Measurements from ENCODE around the gene FFAR3. TPM values are rescaled to one million over a fixed set of nuclear protein-coding genes. Genes with fewer than 3 reads are reported as not detected.

Gene FFAR3
- total RNA-seq, 2 experiments from 2014 or later = not detected

- TF ChIP-seq CTCF (IDR thresholded peaks at IDR 0.05) = no peak
- Histone ChIP-seq H3K36me3 (ENCODE audit: insufficient read depth, low read length) (no peaks in the 10 kb centered on the region), H3K27ac (ENCODE audit: low read depth in 1 of 2, low read length in 2 of 2) (no peak overlapping the region), H3K9me3 (ENCODE audit: control insufficient read depth in 1 of 2, insufficient read depth in 1 of 2, low read length in 2 of 2) (no peaks in the 10 kb centered on the region), H3K4me3 (ENCODE audit: low read length) (no peak overlapping the region), H3K27me3 (ENCODE audit: control insufficient read depth in 1 of 2, insufficient read depth in 2 of 2, low read length in 2 of 2) (no peaks in the 10 kb centered on the region), H3K4me1 (ENCODE audit: insufficient read depth, low read length) (no peaks in the 10 kb centered on the region)
- DNase-seq (no peak), ATAC-seq (ENCODE audit: poor library complexity) (peak; percentile 41)
- Mint-ChIP-seq H3K4me1 (ENCODE audit: low read depth) (no peaks in the 10 kb centered on the region), H3K27ac (no peak overlapping the region), H3K36me3 (ENCODE audit: low read depth) (no peaks in the 10 kb centered on the region), H3K4me3 (no peak overlapping the region), H3K9me3 (no peaks in the 10 kb centered on the region), H3K27me3 (no peaks in the 10 kb centered on the region)
- CTCF ChIA-PET = no interaction called here
- intact Hi-C loops (cut with DNase I, micrococcal nuclease) = no loop called here
- POLR2A ChIA-PET = no interaction called here
Observed at GRCh38 chr19:35310331-35310730, 47.9 kb upstream of the FFAR3 start.

GRCh38 chr19:35310811-35311465 is 47.3 kb upstream of the FFAR3 start:
- Histone ChIP-seq H3K4me3 (ENCODE audit: low read length) (no peak overlapping the region), H3K36me3 (ENCODE audit: insufficient read depth, low read length) (no peaks in the 10 kb centered on the region), H3K9me3 (ENCODE audit: control insufficient read depth in 1 of 2, insufficient read depth in 1 of 2, low read length in 2 of 2) (no peaks in the 10 kb centered on the region), H3K27me3 (ENCODE audit: control insufficient read depth in 1 of 2, insufficient read depth in 2 of 2, low read length in 2 of 2) (no peaks in the 10 kb centered on the region), H3K27ac (ENCODE audit: low read depth in 1 of 2, low read length in 2 of 2) (no peak overlapping the region), H3K4me1 (ENCODE audit: insufficient read depth, low read length) (no peaks in the 10 kb centered on the region)
- Mint-ChIP-seq H3K27ac (no peak overlapping the region), H3K4me1 (ENCODE audit: low read depth) (no peaks in the 10 kb centered on the region), H3K36me3 (ENCODE audit: low read depth) (no peaks in the 10 kb centered on the region), H3K9me3 (no peaks in the 10 kb centered on the region), H3K4me3 (no peak overlapping the region), H3K27me3 (no peaks in the 10 kb centered on the region)
- ATAC-seq (ENCODE audit: poor library complexity) (no peak), DNase-seq (no peak)
- ChIA-PET POLR2A (no interaction called here), CTCF (no interaction called here)
- TF ChIP-seq CTCF (IDR thresholded peaks at IDR 0.05) = no peak
- intact Hi-C loops (cut with DNase I, micrococcal nuclease) = no loop called here

GRCh38 chr19:35311901-35312665 is 46.2 kb upstream of the FFAR3 start:
- DNase-seq = no peak
- no peaks in the 10 kb centered on the region for H3K36me3 ChIP-seq (ENCODE audit: insufficient read depth, low read length)
- CTCF ChIA-PET = no interaction called here
- no peak overlapping the region for H3K4me3 Mint-ChIP-seq
- intact Hi-C loops (cut with DNase I, micrococcal nuclease) = no loop called here
- POLR2A ChIA-PET = no interaction called here
- no peaks in the 10 kb centered on the region for H3K4me1 Mint-ChIP-seq (ENCODE audit: low read depth)
- H3K9me3 Mint-ChIP-seq = no peaks in the 10 kb centered on the region
- H3K27me3 ChIP-seq (ENCODE audit: control insufficient read depth in 1 of 2, insufficient read depth in 2 of 2, low read length in 2 of 2) = no peaks in the 10 kb centered on the region
- no peaks in the 10 kb centered on the region for H3K9me3 ChIP-seq (ENCODE audit: control insufficient read depth in 1 of 2, insufficient read depth in 1 of 2, low read length in 2 of 2)
- H3K27ac Mint-ChIP-seq = no peak overlapping the region
- no peak for TF ChIP-seq CTCF (IDR thresholded peaks at IDR 0.05)
- no peaks in the 10 kb centered on the region for H3K4me1 ChIP-seq (ENCODE audit: insufficient read depth, low read length)
- H3K27ac ChIP-seq (ENCODE audit: low read depth in 1 of 2, low read length in 2 of 2) = no peak overlapping the region
- H3K36me3 Mint-ChIP-seq (ENCODE audit: low read depth) = no peaks in the 10 kb centered on the region
- no peak for ATAC-seq (ENCODE audit: poor library complexity)
- no peak overlapping the region for H3K4me3 ChIP-seq (ENCODE audit: low read length)
- H3K27me3 Mint-ChIP-seq = no peaks in the 10 kb centered on the region
